NCI-H1092 (cell line): ENCODE results near the gene EPS8.
"Not testable (repeated sequence)": the region's sequence is repeated elsewhere in the genome, so short reads cannot be mapped to it uniquely, and the experiment has no call there.

ENCODE experiments used
- DNase-seq: peaks from one replicate; lab custom pipeline; 2025; lab: John Stamatoyannopoulos, UW

The EPS8 gene

DNA sequence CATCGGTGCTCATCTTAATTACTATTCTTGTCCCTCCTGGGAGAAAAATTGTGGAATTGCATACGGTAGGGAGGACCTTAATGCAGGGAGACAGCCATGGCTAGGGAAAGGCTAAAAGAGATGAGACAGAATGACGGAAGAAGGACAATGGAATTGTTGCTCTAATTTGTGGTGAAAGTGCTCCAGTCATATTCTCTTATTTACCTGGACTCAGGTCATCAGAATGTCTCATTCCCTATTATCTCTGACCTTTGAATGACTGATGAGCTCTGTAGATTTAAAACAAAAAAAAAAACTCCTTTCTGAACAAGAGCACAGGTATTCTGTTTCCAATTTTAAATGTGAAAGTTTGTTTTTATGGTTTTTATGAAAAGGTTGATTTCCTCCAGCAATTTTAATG, 8.6 kb upstream of the EPS8 start:
- DNase-seq, result no peak

DNA sequence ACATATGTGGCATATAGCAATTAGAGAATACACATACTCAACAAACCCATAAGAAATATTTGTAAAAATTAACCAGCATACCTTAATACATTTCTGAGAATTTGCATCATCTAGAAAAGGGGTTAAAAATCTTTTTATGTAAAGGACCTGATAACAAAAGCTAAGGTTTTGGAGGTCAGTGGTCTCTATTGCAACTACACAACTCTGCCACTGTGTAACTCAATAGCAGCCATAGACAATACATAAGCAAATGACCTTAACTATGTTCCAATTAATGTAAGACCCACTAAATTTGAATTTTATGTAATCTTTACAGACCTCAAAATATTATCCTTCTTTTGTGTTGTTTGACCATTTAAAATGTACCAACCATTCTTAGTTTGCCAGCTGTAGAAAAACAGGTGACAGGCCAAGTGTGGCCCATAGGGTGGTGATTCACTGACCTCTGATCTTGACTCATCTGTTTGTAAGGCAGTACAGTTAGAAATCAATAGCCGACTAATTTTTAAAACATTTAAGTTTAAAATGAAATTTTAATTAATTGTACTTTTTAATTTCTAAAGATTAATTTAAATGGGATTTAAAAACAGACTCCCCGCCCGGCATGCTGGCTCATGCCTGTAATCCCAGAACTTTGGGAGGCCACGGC, 7.4 kb upstream of the EPS8 start:
- no peak for DNase-seq

DNA sequence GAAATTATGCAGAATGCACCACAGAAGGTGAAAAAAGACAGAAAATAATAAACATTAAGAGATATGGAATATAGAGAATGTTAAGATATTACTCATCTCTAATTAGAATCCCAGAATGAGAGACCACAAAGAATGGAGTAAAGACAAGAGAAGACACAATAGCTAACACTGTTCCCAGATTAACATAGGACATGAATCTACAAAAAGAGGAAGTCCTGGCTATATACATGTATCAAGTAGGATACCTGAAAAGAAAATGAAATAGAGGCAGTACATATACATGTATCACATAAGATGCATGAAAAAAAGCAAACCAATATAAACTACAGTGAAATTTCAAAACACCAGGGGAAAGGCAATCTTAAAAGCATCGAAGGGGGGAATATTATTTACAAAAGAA, 5.6 kb upstream of the EPS8 start:
- no peak for DNase-seq

DNA sequence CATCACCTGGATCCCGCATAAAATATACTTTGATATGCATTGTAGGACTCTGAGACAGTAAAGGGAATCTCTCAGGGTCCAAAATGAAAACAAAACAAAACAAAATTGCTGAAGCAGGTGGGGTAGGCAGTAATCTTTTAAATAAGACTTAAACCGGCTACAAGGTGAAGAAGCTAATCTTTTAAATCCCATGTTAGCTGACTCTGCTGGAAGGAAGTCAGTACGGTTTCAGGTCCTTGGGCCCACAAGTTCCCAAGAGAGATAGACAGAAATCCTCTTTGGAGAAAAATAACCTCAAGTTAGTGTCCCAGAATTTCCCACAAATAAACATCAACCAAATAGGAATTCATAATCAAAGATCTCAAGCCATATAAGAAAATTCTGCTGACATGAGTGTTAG, 5.0 kb upstream of the EPS8 start:
- DNase-seq, result no peak

DNA sequence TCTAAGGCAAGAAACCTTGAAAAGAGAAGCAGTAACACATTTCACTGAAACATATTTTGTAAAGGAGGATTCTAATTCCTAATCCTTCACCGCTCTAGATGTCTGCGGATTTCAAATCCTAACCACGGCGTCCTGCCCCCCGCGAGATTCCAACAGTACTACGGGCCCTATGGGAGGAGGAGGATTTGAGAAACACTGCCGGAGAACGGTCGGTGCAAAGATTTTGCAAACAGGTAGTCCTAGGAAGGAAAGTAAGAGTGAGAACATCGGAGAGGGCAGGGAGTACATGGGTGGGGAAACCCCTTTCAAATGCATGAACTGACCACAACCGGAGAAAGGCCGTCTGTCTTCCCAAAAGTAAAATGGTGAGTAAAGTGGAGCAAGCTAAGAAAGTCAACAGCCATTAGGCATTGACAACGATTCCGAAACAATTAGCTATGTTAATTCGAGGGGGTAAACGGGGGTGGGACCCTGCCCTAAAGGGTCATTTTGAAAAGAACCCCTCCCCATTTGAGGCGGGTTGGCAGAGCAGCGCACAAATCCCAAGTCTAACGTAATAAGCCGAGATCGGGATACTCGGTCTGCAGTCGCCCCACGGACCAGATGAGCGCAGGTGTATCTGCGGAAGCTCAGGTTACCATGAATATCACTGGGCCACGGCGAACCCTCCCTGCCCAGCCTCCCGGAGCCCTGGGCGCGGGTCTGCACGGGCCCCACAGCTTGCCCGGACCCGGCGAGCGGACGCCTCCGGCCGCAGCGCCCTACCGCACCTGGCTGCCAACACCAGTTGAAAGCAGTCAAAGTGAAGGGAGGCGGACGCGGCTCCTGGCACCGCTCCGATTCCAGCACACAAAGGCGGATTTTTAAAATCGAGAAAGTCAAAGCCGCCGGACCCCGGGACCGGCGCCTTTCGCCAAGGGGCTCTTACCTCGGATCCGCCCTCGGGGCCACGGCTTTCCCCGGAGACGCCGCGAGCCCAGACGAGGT, 662 bp downstream of the EPS8 start:
- DNase-seq, result peak; percentile 52

DNA sequence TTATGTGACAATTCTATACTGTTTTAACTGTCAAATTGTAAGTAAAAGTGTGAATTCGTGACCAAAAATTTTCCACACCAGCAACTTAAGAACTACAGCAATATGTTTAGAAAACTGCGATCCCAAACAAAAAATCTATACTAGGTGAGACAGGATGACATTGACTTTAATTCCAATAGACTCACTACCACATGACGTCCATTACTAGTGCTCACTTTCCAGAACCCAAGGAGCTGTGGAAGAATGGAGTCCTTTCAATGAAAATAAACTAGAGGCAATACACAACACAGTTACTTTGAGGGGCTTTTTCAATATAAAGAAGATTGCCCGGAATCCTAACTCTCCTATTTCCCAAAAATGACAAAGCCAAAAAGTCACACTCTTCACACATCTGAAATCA, 1.4 kb downstream of the EPS8 start:
- DNase-seq, result no peak

DNA sequence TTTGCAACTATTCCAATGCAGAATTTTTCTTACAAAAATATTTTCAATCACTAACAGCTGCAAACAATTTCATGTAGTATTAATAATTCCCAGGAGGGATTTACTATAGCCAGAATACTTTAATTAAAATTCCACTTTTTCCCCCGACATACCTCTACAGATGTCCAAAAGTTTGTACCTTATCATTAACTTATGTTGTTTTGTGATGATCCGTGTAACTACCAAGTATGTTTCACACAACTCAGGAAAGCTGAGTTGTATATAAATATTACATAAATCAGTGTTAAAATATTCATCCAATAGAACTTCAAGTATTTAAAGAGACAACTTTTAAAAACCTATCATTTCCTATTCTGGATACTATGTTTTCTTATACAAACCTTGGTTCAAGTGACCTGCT, 2.4 kb downstream of the EPS8 start:
- DNase-seq, result no peak

DNA sequence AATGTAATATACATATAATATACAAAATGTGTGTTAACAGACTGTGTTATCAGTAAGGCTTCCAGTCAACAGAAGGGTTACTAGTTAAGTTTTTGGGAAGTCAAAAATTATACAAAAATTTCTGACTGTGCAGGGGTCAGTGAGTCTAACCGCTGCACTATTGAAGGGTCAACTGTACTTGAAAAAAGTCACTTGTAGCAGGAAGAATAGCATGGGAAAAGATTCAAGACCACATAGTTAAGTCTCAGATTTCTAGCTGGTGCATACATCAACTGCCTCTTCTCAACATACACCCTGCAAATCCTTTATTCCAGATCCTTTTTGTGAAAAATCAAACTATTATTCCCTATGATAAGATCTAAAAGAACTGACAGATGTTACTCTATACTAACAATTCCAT, 5.9 kb downstream of the EPS8 start:
- DNase-seq, result no peak

DNA sequence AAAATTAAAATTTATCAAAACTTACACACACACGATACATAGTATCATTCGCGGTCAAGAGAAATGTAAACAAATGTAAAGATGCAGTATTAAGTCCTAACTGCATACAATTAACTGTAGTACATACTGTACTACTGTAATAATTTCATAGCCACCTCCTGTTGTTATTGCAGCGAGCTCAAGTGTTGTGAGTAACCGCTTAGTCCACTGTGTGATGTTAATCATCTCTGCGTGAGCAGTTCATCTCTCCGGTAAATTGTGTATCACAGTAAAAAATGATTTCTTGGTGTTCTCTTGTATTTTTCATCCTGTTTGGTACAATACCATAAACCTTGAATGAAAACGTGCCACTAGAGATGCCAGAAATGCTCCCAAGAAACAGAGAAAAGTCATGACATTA, 6.5 kb downstream of the EPS8 start:
- no peak for DNase-seq

DNA sequence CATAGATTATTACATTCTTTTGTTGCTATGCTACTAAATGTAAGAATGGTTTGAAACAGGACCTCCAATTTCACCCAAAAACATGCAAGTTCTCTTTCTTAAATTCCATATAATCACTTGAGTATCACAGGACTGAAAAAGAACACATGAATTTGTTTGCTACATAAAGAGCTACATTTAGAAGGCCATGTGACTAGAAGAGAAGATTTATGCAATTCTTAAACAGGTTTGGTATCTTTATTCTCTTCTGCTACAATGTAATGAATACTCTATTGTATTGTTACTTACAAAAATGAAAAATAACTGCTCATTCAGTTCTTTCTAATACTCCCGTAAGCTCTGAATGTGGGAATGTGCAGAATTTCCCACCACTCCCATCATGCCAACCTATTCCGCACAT, 9.3 kb downstream of the EPS8 start:
- DNase-seq, result no peak

DNA sequence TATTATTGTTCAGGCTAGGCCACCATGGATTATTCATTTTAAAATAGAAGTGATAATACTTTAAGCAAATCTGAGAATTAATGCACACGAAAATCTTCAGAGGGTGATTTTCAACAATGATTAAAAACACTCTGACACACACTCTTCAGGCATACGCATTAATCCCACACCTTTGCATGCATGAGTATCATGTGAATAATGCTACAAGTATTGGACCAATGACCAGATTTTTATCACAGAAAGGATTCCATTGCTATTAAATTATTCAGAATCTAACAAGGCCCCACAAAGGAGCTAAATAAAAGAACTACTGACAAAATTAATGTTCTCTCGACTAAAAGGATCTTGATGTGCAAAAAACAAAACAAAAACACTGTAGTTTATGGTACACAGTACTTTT, 11.1 kb downstream of the EPS8 start:
- DNase-seq, result no peak

DNA sequence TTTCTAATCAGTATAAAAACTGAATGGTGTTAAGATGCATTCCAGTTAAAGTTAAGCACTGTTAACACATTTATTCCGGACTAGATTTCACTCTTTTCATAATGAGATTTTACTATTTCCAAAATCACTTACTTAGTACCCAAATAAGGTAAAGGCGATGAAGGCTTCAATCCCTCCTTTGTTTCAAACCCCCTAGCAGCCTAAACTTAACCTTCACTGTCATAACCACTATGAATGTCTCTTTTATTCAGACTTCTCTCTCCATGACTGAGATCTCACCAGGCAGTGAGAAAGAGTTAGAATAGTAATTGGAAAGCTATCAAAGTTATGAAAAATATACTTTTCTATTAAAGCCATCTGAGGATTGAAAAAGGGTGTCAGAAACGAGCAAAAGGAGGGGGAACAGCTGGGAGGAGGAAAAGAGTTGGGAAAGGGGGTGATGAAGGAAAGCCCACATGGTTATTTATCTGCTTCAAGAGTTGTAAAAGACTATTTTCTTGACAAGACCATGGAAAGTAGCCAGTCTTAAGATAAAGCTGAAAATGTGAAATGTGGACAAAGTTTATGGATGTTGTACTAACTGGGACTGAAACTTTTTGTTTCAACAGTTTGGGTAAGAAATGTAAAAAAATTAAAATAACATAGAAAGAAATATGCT, 11.7 kb downstream of the EPS8 start:
- DNase-seq, result no peak

DNA sequence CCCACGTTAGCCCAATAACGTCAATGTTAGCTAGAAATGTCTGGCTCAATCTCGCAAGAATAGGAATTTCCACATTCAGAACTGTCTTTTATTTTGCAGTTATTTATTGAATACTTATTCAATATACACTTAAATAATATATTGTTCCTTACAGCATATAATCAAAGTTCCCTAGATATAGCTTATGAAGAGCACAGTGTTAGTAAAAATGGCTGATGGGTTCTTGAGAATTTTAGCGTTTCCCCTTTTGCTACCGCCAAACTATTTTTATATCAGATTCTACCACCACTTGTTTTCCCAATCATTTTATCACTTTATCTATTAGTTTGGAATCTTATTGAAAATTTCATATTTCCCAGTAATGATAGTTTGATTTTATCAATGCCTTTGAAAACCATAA, 12.7 kb downstream of the EPS8 start:
- DNase-seq, result no peak

DNA sequence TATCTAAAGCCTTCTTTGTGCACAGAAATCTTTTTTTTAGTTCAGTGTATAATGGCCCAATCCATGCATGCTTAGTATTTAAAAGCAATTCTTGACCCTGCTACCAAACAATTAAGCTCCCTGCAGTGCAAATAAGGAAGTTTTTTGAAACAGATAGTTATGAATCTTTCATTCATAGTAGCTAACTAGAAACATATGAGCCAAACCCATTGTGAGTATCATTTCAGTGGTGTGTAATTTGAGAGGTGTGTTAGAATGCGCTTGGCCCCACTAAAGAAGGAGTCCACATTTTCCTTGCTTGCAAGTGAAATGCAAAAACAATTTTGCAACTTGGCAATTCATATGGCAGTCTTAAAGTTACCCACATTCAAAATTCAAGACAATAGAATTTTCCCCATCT, 14.4 kb downstream of the EPS8 start:
- DNase-seq, result no peak

DNA sequence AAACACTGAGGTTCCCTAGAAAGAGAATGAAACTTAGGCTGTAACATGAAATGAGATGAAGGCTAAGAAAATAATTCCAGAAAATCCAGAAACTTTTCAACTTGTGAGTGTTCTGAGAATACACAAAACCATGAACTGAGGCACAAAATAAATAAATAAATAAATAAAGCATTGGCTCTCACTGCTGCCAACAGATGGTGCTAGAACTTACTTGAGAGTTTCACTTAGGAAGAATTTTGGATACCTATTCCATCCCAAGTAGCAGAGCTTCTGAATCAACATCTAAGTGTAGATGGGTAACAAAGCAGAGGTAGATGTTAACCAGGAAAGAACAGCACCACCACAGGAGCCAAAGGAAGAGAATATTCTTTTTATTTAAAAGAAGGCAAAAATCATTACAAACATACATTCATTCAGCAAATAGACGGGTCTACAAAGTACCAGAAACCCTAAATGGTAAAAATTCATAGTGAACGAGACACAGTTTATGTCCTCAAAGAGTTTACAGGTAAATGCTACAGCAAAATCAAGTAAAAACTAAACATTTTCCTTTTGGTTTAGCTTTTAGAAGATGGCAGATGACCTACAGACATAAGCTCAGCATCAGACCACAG, 16.7 kb downstream of the EPS8 start:
- DNase-seq, result no peak

DNA sequence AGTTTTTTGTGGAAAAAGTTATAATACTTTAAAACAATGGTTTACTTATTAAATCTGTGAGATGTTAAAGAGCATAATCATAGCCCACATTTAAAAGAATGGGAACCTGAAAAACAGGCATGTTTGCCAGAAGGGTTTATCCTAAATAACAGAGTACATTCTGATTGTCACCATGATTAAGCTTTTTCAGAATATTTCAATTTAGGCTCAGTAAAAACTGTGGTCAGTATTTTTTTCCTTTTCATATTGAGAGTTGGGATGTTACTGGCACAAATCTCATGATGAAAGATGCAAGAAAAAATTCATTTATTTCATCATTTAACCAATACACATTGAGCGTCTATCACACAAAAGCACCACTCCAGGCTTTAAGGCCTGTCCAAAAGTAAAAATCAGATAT, 18.6 kb downstream of the EPS8 start:
- no peak for DNase-seq

DNA sequence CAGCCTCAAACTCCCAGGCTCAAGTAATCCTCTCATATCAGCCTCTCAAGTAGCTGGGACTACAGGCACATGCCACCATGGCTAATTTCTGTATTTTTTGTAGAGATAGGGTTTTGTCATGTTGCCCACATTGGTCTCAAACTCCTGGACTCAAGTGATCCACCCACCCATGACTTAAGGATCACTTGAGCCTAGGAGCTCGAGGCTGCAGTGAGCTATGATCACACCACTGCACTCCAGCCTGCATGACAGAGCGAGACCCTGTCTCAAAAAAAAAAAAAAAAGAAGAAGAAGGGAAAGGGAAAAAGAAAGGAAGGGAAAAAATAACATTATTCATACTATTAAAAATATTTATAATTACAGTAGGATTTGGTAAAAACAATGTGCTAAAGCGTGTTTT, 19.2 kb downstream of the EPS8 start:
- no peak for DNase-seq

DNA sequence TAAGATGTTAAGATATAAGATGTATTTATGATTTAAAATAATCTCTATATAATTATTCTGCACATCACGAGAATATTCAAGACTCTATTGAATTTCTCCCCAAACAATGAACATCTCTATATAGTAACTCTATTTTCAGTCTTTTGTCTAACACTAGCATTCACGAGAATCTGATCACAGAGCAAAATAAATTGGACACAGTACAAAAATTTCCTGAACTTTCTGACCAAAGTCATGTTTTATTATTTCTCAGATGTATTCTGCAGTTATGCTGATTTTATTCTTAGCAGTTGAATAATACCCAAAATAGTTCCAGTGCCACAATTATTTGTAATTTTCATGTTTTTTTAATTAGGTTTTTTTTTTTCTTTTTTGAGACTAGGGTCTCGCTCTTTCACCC, 19.6 kb downstream of the EPS8 start:
- no peak for DNase-seq

DNA sequence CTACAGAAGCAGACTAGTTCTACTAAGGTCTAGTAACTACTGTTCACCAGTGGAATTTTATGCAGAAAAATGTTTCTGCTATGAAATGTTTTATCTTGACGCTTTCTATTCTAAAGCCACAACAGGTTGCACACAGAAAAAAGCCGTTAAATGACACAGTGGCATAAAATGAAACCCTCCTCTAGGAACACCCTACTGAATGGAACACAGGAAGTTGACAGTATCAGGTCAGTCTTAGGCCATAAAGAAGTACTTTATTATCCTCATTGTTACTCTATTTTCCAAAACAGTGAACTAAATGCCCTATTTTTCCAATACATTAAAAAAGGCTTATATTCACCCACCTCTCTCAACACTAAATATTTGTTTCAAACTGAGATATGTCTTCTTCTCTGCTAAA, 21.9 kb downstream of the EPS8 start:
- no peak for DNase-seq

DNA sequence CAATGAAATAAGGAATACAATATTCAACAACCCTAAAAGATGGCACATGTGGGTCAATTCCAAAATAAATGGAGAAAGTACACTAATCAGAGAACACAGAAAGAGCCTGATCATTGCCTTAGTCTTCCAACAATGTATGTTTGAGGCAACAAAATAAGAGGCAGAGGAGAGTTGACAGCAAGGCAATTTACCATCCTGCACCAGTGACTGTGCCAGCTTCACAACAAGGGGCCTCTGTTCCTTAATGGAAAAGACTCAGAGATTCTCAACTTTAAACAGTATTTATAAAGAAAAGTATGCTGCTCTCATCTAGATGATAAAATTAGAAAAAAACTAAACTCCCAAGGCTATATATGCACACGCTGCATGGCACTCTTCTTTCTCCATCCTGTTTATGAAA, 25.9 kb downstream of the EPS8 start:
- no peak for DNase-seq

DNA sequence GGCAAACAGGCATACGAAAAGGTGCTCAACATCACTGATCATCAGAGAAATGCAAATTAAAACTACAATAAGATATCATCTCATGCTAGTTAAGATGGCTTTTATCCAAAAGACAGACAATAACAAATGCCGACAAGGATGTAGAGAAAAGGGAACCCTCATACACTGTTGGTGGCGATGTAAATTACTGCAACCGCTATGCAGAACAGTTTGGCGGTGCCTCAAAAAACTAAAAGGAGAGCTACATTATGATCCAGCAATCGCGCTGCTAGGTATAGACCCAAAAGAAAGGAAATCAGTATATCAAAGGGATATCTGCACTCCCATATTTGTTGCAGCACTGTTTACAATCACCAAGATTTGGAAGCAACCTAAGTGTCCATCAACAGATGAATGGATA, 27.0 kb downstream of the EPS8 start:
- DNase-seq, result not testable (repeated sequence)

DNA sequence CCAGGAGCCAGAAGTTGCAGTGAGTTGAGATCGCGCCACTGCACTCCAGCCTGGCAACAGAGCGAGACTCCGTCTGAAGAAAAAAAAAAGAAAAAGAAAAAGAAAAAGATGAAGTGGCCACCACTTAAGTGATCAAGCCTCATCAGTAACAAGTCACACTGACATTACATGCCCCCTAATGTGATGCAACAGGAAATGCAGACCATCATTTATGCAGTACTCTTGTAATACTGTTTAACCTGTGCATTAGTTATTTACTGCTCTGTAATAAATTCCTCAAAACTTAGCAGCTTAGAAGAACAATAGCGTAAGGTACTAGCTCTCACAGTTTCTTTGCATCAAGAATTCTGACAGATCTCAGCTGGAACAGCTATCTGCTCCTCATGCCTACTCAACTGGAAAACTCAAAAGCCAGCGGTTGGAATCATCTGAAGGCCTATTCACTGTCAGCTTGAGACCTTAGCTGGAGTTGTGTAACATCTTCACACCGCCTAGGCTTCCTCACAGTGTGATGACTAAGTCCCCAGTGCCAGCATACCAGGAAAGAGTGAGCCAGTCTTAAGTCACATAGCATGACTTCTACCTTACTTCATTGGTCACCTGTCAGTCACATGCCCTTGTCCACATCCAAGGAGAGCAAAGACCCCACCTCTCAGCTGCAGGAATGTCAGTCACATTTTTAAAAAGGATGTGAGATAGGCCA, 31.5 kb downstream of the EPS8 start:
- no peak for DNase-seq
